Hematopoietic multipotent progenitor cell treated with erythropoietin and hydrocortisone succinate and interleukin-3 and kit ligand, for 17 days (in vitro differentiated cells): ENCODE data around the gene TCF20.

Experiments
- DNase-seq: peaks from one replicate; pipeline ENCODE4 v3.0.0-alpha.2; 2015; ENCODE audit warnings: low spot score

TCF20 gene

GRCh38 chr22:42258126-42258525 lies 12.3 kb downstream of the TCF20 start:
- DNase-seq: no peak

- no peak for DNase-seq
Measured at GRCh38 chr22:42257386-42257785, 13.1 kb downstream of the TCF20 start.

GRCh38 chr22:42256930-42257329 lies 13.5 kb downstream of the TCF20 start:
- no peak for DNase-seq

GRCh38 chr22:42256220-42256619 lies 14.2 kb downstream of the TCF20 start:
- DNase-seq: no peak

GRCh38 chr22:42249831-42250230 lies 20.6 kb downstream of the TCF20 start:
- DNase-seq: no peak

- no peak for DNase-seq
Measured at GRCh38 chr22:42248995-42249394, 21.5 kb downstream of the TCF20 start.

- no peak for DNase-seq
Measured at GRCh38 chr22:42247596-42247995, 22.9 kb downstream of the TCF20 start.

GRCh38 chr22:42243802-42244060 lies 26.7 kb downstream of the TCF20 start:
- no peak for DNase-seq

- no peak for DNase-seq
Measured at GRCh38 chr22:42236848-42237247, 33.6 kb downstream of the TCF20 start.

- DNase-seq: no peak
Measured at GRCh38 chr22:42236268-42236667, 34.2 kb downstream of the TCF20 start.

- no peak for DNase-seq
Measured at GRCh38 chr22:42233879-42234278, 36.6 kb downstream of the TCF20 start.

- DNase-seq: no peak
Measured at GRCh38 chr22:42231929-42232328, 38.5 kb downstream of the TCF20 start.

GRCh38 chr22:42229455-42230149 lies 40.9 kb downstream of the TCF20 start:
- DNase-seq: no peak

GRCh38 chr22:42228483-42228882 lies 42.0 kb downstream of the TCF20 start:
- no peak for DNase-seq

GRCh38 chr22:42227435-42227834 lies 43.0 kb downstream of the TCF20 start:
- DNase-seq: no peak

GRCh38 chr22:42225841-42226240 lies 44.6 kb downstream of the TCF20 start:
- DNase-seq: no peak

- DNase-seq: no peak
Measured at GRCh38 chr22:42222140-42222539, 48.3 kb downstream of the TCF20 start.
